Hepatocyte (in vitro differentiated cells): ENCODE data around the gene PASD1.

ENCODE experiments used
- EZH2 ChIP-seq: fragments of 200-600 bp; sonication (generic); IDR thresholded peaks from 2 replicates; pipeline ENCODE4 v1.6.1; 2016; ENCODE audit warnings: antibody characterized with exemption, mild to moderate bottlenecking, borderline replicate concordance
- TF ChIP-seq, protein P1 (sequence below): fragments of 200-600 bp; sonication (generic); IDR thresholded peaks from 2 replicates; pipeline ENCODE4 v1.5.1; 2016; ENCODE audit warnings: antibody characterized with exemption, mild to moderate bottlenecking; ENCODE audit not compliant: poor library complexity

DNA sequence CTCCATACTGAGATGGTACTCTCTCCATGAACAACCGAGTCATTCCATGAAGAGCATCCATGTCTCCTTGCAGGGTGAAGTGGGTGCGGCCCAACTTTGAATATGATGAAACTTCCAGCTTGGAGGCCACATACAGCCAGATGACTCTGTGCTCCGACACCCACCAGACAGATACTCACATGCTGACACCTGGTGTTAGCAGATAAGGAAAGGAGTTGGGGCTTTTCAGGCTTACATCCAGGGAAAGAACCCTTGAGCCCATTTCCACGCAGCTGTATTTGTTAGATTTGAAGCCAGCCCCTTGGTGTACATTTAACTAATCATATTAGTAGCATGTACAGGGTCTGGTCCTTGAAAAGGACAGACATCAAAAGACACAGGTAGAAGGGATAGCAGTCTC is 69.7 kb downstream of the PASD1 start:
- TF ChIP-seq, protein P1, sequence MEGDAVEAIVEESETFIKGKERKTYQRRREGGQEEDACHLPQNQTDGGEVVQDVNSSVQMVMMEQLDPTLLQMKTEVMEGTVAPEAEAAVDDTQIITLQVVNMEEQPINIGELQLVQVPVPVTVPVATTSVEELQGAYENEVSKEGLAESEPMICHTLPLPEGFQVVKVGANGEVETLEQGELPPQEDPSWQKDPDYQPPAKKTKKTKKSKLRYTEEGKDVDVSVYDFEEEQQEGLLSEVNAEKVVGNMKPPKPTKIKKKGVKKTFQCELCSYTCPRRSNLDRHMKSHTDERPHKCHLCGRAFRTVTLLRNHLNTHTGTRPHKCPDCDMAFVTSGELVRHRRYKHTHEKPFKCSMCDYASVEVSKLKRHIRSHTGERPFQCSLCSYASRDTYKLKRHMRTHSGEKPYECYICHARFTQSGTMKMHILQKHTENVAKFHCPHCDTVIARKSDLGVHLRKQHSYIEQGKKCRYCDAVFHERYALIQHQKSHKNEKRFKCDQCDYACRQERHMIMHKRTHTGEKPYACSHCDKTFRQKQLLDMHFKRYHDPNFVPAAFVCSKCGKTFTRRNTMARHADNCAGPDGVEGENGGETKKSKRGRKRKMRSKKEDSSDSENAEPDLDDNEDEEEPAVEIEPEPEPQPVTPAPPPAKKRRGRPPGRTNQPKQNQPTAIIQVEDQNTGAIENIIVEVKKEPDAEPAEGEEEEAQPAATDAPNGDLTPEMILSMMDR, result no peak
- TF ChIP-seq EZH2, result no peak
